MCF 10A (cell line): Measurements from ENCODE around the gene OR1S2. TPM values are rescaled to one million over a fixed set of nuclear protein-coding genes. Genes with fewer than 3 reads are reported as not detected.

ENCODE experiments used
- BruUV-seq: library from RNA; stranded (reverse); fragments of 400-500 nt; replicated peaks from 2 replicates; lab custom pipeline; 2021; lab: Mats Ljungman, UMichigan
- CTCF ChIA-PET: fragments of 300-600 bp; sonication (Branson Sonifier 250); formaldehyde crosslinking; extraction: SDS; loops from one replicate; lab custom pipeline; 2021; ENCODE audit warnings: antibody characterized with exemption, inconsistent platforms; lab: Yijun Ruan, JAX
- POLR2A ChIA-PET: fragments of 300-600, 350-650 bp; sonication (Branson Sonifier 250); formaldehyde crosslinking; extraction: SDS; loops from one replicate; lab custom pipeline; 2020; ENCODE audit warnings: antibody characterized with exemption, inconsistent platforms; lab: Yijun Ruan, JAX
- DNase-seq: peaks from one replicate; pipeline ENCODE4 v3.0.0-alpha.2; 2018; ENCODE audit not compliant: unreplicated experiment
- H3K27ac Mint-ChIP-seq: one replicate; pipeline ENCODE4 v1.8.0; 2022; ENCODE audit warnings: mild to moderate bottlenecking, low read depth, mixed read lengths; ENCODE audit not compliant: unreplicated experiment
- H3K27me3 Mint-ChIP-seq: one replicate; pipeline ENCODE4 v1.8.0; 2022; ENCODE audit warnings: mixed read lengths; ENCODE audit not compliant: insufficient read depth, unreplicated experiment
- H3K36me3 Mint-ChIP-seq: one replicate; pipeline ENCODE4 v1.8.0; 2022; ENCODE audit warnings: mild to moderate bottlenecking, moderate library complexity, mixed read lengths; ENCODE audit not compliant: insufficient read depth, unreplicated experiment
- H3K4me1 Mint-ChIP-seq: one replicate; pipeline ENCODE4 v1.8.0; 2022; ENCODE audit warnings: mixed read lengths; ENCODE audit not compliant: insufficient read depth, unreplicated experiment
- H3K4me3 Mint-ChIP-seq: one replicate; pipeline ENCODE4 v1.8.0; 2022; ENCODE audit warnings: mild to moderate bottlenecking, moderate library complexity, mixed read lengths; ENCODE audit not compliant: unreplicated experiment
- H3K9me3 Mint-ChIP-seq: one replicate; pipeline ENCODE4 v1.8.0; 2022; ENCODE audit warnings: mixed read lengths; ENCODE audit not compliant: unreplicated experiment
- intact Hi-C: fragments of 100-400 bp; cut with micrococcal nuclease; formaldehyde crosslinking; loops from 2 replicates; pipeline ENCODE4 v1.14.1; 2022
- total RNA-seq: library from RNA; stranded (reverse); gene quantifications from 2 replicates; pipeline ENCODE4 v1.2.3, GENCODE V29; 2022
- TF ChIP-seq, protein P1 (sequence below): fragments of 200-600 bp; IDR thresholded peaks from one replicate; pipeline ENCODE4 v1.8.0; 2022; ENCODE audit warnings: antibody characterized with exemption, mild to moderate bottlenecking; ENCODE audit not compliant: unreplicated experiment

Gene OR1S2
- total RNA-seq, 1 experiment from 2014 or later: not detected

DNA sequence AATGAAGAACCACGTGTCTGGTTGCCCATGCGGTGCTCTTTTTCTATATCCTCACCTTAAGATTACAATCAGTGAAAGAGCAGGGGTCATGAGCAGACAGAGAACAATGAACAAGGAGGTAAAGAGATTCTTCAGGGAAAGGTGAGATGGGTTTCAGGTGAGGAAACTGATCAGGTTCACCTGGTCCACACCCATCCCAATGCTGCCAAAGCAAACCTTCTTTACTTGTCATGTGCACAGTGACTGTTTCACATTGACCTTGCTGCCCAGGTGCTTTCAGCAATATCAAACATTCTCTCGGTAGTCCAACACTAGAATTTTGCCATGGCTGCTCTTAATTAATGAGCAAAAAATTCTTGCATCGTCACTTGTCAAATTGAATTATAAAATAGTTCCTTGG is 39.6 kb downstream of the OR1S2 start:
- BruUV-seq: no TSS peak
- no peak for DNase-seq
- no peaks in the 10 kb centered on the region for H3K4me1 Mint-ChIP-seq
- H3K36me3 Mint-ChIP-seq: no peaks in the 10 kb centered on the region
- CTCF ChIA-PET: no interaction called here
- H3K27me3 Mint-ChIP-seq: no peaks in the 10 kb centered on the region
- H3K27ac Mint-ChIP-seq: no peak overlapping the region
- TF ChIP-seq, protein P1, sequence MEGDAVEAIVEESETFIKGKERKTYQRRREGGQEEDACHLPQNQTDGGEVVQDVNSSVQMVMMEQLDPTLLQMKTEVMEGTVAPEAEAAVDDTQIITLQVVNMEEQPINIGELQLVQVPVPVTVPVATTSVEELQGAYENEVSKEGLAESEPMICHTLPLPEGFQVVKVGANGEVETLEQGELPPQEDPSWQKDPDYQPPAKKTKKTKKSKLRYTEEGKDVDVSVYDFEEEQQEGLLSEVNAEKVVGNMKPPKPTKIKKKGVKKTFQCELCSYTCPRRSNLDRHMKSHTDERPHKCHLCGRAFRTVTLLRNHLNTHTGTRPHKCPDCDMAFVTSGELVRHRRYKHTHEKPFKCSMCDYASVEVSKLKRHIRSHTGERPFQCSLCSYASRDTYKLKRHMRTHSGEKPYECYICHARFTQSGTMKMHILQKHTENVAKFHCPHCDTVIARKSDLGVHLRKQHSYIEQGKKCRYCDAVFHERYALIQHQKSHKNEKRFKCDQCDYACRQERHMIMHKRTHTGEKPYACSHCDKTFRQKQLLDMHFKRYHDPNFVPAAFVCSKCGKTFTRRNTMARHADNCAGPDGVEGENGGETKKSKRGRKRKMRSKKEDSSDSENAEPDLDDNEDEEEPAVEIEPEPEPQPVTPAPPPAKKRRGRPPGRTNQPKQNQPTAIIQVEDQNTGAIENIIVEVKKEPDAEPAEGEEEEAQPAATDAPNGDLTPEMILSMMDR: no peak
- no peaks in the 10 kb centered on the region for H3K9me3 Mint-ChIP-seq
- intact Hi-C loops: no loop called here
- no peak overlapping the region for H3K4me3 Mint-ChIP-seq
- POLR2A ChIA-PET: interaction anchor here (0.5 kb wide), 1 partner anchor 228 kb away, joined by 3 read pairs; no protein-coding TSS in a partner anchor

Other genes starting within 250 kb of the OR1S2 start
- not detected in 2 replicates for gene OR9Q1, start 180.3 kb downstream of the OR1S2 start, total RNA-seq
- not detected in 2 replicates for gene OR6Q1, start 173.2 kb downstream of the OR1S2 start, total RNA-seq
- gene OR9I1, start 78.6 kb downstream of the OR1S2 start, total RNA-seq: not detected in 2 replicates
- gene OR9Q2, start 15.1 kb downstream of the OR1S2 start, total RNA-seq: not detected in 2 replicates
- gene OR1S1, start 8.6 kb upstream of the OR1S2 start, total RNA-seq: not detected in 2 replicates
- gene OR10Q1, start 24.8 kb upstream of the OR1S2 start, total RNA-seq: not detected in 2 replicates
- gene OR10W1, start 64.1 kb upstream of the OR1S2 start, total RNA-seq: not detected in 2 replicates
- not detected in 2 replicates for gene OR5B17, start 154.9 kb upstream of the OR1S2 start, total RNA-seq
- gene OR5B3, start 202.7 kb upstream of the OR1S2 start, total RNA-seq: not detected in 2 replicates
- not detected in 2 replicates for gene OR5B2, start 224.0 kb upstream of the OR1S2 start, total RNA-seq
- not detected in 2 replicates for gene OR5B12, start 238.1 kb upstream of the OR1S2 start, total RNA-seq